Fibroblast of the conjunctiva (primary cell): ENCODE data around the gene ACOX3.
A peak's percentile ranks its signal among the peaks of the same experiment; 100 is the strongest.

ENCODE experiments used
- DNase-seq: peaks from one replicate; pipeline ENCODE4 v3.0.0-alpha.2; 2010; ENCODE audit warnings: low read depth

Gene ACOX3

DNA sequence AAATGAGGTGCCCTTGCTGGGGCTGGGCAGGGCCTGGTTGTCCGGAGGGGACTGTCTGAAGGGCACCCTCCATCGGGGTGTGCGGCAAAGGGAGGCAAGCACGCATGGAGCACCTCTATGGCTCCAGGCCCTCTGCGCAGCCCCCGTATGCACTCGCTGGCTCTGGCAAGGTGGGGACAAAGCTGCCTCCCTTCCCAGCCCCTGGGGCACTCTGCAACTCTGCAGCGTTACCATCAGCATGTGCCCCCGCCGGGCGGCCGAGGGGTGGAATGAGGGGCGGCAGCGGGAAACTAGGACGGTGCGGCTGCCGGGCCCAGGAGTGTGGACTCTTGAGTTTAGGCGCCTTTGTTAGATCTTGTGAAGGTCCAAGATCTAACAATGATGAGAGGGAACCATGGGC lies 26.5 kb upstream of the ACOX3 start:
- DNase-seq: no peak

DNA sequence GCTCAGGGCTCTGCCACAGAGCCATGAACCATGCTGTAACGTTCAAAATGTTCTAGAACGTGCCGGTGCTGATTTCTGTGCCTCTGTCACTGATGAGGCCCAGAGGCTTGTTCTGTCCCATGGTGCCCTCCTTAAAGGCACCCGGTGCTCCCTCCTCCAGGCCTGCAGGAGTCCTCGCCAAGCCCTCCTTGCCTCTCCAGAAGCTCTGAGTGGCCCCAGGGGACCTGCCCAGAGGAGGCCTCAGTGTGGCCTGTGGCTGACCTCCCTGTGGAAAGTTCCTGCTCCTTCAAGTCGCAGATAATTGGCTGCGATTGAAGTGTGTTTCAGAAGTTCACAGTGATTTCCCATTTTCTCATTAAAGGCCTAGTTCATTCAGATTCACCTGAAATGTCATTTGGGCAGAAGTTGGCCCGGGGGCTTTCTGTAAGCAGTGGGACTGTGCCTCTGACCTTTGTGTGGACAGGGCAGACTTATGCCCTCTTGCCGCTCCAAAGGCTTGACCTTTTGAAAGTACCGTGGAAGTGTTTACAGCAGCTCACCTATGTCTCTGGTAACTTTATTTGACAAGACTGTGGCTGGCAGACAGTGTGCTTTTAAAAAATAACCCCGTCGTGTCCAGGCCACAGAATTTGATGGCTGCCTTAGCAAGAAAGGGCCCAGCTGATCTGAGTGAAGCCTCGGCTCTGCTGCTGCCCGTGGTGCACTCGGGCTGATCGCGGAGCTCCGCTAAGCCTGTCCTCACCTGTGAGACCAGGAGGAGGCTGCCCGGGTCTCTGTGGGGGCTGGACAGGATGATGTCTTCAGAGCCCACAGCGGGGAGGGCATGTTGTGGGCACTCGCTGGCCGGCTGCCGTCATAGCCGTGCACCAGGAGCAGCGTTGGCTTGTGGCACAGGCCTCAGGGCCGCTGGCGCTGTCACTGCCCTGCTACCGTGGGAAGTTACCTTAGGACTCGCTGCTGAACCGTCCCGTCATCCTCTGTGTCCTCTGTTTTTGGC lies 25.4 kb upstream of the ACOX3 start:
- DNase-seq: no peak

DNA sequence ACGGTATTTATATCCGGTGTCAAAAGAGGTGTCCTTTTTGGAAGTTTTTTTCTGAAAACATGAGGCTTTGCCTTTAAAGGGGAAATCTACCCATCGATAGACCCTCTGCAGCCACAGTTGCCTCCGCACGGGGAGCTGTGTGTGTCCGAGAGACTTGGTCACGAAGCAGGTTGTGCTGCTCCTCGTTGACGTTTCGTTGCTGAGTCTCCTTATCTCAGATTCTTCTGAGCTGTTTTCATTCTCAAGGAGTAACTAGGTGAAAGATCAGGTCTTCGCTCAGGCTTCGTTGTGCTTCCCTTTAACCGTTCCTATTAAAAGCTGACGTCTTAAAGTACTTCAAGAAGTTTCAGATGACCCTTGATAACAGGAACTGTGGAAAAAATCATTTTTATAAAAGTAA lies 23.9 kb upstream of the ACOX3 start:
- no peak for DNase-seq

DNA sequence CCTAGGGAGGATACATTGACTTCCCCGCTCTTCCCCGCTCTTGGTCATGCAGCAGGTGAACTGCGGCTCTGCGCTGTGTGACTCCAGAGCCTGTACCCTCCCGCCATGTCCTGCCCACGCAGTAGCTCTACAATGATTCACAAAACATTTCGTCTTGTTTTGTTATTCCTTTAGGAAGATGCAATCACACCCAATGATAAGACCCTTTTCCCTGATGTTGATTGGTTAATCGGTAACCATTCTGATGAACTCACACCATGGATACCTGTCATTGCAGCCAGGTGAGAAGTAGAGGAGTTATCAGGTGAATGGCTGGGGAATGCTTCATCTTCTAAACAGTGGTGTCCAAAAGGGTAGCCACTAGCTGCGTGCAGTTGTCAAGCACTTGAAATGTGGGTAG lies 23.3 kb upstream of the ACOX3 start:
- no peak for DNase-seq

DNA sequence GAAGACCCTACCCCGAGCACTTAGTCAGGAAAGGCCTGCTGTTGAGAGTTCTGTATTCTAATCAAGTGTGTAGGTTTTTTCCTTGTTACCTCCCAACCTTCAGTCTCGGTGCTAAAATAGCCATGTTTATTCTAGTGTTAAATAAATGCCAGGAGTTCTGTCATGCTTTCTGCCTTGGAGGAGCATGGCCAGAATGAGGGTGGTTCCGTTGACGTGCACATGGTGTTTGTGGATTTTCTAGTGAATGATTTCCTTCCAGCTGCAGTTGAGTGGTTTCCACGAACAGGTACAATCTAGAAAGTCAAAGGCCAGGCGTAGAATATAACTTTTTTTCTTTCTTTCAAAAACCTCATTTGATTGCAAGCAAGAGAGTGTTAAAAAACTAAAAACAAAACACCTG lies 21.1 kb upstream of the ACOX3 start:
- no peak for DNase-seq

DNA sequence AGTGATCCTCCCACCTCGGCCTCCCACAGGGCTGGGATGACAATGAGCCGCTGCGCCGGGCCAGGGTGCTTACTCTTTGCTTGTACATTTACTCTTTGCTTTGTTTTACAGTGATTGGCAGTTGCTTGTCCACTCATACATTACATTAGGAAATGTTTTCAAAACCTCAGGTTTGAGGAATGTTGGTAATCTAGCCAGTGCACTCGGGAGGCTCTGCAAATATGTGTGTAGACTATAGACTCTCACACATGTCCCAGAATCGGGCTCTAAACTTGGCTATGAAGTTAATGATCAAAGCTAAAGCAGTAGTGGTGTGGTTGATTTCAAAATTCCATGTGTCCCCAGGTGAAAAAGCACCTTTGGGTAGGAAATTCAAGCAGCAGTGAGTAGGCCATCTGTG lies 20.6 kb upstream of the ACOX3 start:
- DNase-seq: no peak

DNA sequence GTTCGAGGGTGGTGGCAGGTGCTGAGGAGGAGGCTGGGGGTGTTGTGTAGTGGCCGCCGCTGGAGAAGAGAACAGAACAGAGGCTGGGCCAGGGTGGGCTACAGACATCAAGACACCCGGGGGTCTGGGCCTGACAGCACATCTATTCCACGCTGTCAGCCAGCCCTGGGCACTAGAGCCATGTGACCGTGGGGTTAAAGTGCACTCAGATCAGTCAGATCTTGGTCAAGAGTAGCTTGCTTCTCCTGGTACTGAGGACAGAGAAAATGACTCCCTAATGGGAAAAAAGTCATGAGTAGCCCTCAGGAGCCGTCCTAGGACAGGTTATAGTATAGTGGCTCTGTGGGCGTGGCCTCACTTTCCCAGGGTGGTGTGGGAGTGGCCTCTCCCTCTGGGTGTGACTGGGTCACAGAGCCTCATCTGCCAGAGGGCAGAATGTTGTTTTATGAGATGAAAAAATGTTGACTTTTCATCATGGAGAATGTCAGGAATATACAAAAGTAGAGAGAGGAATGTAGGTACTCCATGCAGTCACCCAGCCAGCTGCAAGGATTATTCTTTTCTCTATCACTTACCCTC lies 19.4 kb upstream of the ACOX3 start:
- DNase-seq: no peak

DNA sequence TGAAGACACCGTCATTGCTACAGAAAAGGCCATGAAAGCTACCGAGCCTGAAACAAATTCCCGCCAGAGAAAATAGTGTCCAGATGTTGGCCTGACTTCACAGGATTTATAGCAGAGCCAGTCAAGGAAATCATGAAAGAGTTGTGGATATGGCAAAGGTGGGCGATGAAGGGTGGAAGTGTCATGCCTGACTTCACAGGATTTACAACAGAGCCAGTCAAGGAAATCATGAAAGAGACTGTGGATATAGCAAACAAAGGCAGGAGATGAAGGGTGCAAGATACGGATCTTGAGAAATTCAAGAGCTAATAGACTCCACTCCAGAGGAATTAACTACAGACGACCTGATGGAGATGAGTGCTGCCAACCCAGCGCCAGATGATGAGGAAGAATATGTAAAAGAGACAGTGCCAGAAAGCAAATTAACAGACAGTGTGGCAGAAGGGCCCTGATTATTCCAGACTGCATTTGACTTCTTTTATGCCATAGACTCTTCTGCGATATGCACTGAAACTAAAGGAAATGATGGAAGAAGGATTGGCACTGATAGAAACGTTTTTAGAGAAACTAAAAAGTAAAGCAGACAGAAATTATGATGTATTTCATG lies 17.2 kb upstream of the ACOX3 start:
- DNase-seq: no peak

DNA sequence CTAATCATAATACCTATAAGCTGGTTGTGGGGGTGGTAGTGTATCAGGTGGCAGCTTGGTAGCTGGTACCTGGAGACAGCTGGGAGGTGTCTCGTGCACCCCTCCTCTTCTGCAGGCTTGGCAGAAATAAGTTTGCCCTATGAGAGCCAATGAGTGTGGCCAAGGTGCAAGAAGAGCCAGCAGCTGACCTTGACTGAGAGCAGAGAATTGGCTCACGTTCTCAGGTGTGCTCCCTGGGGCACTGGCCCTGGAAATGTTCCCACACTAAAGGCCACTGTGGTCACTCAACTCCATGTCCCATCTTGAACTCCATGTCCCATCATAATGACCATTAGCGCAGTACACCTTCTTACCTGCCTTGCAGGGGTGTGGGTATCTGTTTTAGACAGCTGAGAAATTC lies 13.4 kb upstream of the ACOX3 start:
- no peak for DNase-seq

DNA sequence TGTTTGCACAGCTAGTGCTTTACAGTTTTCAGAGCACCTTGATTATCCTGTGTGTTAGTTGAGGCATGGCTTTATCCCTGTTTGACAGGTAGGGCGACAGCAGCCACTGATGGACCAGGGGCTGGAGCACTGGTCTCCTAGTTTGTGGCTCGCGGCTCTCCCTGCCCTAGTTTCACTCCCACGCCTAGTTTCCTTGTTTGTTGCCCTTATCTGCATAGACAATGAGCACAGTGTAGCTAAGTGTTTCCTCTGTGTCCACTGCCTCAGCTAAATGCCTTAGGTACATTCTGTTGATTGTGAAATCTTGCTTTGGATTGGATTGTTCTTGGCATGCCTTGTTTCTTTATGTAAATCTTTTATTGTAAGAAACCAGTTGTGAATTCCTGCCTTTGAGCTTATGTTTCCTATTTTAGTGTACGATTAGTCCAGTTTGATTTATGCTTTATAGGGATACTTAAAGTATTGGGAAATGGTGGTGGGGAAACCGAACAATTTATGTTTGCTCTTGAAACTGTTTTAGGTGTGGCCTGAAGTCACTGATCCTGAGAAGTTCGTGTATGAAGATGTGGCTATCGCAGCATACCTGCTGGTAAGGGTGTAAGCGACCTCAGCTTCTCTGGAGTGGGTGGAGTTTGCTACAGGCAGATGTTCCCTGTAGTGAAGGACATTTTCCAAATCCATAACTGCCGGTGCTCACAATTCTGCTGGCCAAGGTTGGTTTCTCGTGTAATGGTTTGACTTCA lies 11.1 kb upstream of the ACOX3 start:
- DNase-seq: no peak

DNA sequence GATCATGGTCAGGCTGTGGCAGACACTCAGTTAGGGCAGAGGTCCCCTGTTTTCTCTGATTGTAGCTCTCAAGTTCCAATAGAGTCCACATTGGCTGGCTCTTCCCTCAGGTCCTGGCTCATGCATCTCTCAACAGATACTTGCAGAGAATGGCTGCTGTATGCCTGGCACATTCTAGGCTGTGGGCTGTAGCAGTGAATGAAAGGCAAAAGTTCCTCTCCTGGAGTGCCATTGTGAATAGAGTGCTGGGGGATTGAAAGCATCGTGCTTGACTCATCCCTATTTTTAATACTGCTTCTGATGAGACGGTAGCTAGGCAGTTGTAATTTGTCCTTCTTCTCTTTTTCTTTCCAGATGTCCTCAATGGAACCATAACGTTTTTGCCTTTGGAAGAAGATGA lies 5.6 kb upstream of the ACOX3 start:
- DNase-seq: no peak

DNA sequence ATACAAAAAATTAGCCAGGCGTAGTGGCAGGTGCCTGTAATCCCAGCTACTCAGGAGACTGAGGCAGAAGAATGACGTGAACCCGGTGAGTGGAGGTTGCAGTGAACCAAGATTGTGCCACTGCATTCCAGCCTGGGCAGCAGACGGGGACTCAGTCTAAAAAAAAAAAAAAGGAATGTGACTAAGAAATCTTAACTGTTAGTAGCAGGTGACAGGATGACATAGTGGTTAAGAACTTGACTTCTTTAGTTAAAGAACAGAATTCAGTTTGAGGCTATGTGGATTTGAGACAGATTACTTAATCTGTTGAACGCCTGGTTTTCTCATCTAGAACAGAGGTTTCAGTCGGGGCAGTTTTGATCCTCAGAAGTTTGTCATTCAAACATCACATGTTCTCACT lies 3.3 kb upstream of the ACOX3 start:
- no peak for DNase-seq

DNA sequence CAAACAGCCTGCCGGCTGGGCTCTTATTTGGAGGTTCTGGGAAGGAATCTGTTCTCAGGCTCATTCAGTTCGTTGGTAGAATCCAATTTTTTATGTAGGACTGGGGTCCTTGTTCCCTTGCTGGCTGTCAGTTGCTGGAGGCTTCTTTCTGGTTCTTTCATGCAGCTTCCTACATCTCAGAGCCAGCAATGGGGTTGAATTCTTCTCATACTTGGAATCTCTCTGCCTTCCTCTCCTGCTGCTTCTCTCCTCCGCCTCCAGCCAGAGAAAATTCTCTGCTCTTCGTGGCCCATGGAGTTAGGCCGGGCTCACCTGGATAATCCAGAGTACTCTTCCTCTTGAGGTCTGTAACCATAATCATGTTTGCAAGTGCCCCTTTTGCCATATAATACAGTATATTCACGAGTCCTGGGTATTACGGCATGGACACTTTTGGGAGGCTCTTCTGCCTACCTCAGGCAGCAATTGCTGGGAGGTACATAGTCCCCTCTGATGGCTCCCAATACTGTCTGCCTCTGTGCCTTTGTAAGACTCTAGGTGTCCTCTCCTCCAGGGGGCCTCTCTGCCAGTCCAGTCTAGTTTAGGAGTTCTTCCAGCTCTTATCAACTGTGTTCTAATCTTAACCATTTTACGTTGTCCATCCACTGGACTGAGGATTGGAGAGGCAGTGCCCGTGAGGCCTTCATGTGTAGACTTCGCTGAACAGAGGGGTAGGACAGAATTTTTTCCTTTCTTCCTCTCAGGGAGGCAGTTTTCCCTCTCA lies 2.3 kb upstream of the ACOX3 start:
- no peak for DNase-seq

DNA sequence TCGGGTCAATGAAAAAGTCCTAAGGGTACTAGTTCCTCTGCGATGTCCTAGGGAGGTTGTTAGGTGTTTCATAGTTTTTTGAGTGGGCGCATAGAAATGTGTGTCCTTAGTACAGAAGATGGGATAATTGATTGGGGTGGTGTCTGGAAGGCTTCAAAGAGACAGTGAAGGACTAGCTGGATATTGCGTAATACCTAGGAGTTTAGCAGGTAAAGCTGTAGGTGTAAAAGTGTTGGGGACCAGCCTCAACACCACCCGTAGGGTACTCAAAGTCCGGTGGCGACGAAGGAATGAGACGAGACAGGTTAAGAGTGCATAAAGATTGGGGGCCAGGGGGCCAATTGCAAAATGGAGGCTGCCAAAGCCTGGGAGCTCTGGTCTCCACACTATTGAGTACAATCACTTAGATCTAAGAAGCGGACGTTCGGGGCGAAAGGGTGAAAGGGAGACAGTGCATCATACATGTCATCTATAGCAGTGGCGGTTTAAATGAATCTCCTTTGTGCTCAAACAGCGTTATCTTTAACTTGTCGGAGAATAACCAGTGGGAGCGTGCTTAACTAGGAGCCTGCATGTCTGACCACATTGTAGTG lies 1.1 kb upstream of the ACOX3 start:
- DNase-seq: no peak

DNA sequence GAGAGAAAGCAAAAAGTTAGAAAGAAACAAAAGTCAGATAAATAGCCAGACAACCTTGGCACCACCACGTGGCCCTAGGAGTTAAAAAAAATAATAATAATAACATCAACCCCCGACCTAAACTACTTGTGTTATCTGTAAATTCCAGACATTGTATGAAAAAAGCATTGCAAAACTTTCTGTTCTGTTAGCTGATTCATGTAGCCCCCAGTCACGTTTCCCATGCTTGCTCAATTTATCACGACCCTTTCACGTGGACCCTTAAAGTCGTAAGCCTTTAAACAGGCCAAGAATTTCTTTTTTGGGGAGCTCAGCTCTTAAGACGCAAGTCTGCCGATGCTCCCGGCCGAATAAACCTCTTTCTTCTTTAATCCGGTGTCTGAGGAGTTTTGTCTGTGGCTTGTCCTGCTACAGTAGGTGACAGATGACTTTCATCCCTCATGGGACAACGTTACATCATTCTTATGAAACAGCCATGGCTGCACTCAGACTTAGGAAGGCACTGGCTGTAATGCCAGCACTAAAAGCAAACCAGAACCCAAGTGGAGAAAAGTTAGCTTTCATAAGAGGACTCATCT lies 520 bp downstream of the ACOX3 start:
- DNase-seq: peak; percentile 23

DNA sequence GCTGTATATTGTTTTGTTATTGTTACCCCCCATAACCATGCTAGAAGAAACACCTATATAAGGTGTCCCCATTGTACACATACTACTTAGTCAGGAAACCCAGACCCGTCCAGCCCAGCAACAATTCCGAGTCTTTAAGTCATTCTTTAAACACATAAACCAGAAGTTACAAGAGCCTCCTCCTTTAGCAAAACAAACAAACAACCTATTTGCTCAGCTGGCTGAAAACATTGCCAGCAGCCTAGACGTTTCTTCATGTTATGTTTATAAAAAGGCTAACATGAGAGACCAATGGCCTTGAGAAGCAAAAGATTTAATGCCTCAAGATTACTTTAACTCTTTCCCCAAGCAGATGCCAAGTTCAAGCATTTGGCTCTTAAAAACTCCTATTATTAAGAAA lies 1.4 kb downstream of the ACOX3 start:
- no peak for DNase-seq

DNA sequence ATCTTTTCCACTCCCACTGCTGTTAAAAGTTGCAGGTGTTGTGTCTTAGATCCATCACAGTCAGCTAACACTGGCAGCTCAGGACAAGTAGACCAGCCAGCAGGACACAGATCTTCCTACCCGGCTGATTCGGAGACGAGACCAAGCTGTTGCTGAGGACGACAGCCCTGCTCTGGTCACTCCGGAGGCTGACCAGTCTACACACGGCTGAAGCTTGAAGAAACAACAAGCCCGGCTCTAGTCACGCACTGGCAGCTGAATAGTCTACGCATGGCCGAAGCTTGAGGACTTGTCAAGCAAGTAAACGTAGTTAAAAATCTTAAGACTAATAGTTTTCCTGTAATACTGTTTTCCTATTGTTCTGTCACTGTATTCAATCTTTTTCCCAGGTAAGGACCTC lies 1.8 kb downstream of the ACOX3 start:
- DNase-seq: no peak

DNA sequence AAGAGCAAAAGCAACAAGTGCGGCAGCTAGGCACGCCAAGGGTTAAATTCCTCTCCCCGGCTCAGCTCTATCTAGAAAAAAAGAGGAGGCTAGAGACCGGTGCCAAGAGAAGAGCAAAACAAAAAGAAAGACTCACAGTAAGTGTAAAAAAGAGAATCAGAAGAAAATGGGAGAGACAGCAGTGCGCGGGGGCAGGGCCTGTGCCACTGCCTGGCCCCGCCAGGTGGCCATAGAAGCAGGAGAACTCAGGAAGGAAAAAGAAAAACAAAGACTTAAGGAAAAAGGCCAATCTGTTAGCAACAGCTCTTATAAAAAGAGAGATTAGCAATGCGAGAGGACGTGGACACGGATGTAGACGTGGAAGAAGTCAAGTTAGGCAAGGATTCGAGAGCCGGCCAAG lies 3.2 kb downstream of the ACOX3 start:
- DNase-seq: no peak

DNA sequence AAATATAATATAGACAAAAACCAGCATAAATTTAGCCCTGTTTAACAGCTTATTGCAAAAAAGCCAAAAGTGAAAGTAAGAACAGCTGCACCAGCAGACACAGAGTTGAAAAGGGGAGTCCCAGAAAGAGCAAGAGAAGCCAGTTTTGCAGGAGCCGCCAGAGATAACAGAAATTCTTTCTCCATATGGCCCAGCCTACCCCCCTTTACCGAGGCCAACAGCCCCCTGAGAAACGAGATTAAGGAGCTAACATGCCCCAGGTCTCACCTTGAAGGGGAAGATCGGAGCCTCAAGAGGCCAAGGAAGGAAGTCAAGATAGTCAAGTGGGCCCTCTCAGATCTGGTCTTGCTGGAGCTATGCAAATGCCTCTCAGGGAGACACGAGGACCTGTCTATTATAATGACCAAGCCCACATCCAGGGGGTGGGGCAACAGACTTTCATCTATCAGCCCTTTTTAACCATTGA lies 4.8 kb downstream of the ACOX3 start:
- no peak for DNase-seq

DNA sequence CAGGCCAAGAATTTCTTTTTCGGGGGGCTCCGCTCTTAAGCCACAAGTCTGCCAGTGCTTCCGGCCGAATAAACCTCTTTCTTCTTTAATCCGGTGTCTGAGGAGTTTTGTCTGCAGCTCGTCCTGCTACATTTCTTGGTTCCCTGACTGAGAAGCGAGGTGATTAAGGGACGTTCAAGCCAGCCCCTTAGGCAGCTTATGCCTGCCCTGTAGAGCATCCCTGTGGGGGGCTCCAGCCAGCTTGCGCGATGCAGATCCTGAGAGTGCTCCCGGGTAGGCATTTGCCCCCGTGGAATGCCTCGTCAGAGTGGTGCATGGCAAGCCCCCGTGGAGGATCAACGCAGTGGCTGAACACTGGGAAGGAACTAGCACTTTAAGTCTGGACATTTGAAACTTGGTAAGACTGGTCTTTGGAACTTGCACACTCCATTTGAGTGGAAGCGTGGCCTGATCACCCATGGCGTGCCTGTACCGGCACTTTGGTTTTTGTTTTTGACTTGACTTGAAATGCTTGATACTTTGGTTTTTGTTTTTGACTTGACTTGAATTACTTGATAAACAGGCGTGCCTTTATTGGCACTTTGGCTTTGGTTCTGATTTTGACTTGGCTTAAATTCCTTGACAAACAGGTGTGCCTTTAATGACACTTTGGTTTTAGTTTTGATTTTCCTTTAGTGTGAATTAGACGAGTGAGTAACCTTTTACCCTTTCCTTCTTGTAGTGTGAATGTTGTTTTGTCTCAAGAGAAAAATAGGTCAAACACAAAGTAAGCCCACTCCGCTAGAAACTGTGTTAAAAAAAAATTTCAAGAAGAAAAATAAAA lies 6.1 kb downstream of the ACOX3 start:
- DNase-seq: no peak
